ENCODE data around the gene STAG1.
A peak's percentile ranks its signal among the peaks of the same experiment; 100 is the strongest.
"Not testable (repeated sequence)": the region's sequence is repeated elsewhere in the genome, so short reads cannot be mapped to it uniquely, and the experiment has no call there.

Gene STAG1

GRCh38 chr3:136586580-136586979 is 165.6 kb downstream of the STAG1 start:
- DNase-seq (ENCODE audit: low read depth) = no peak

GRCh38 chr3:136584728-136585127 is 167.4 kb downstream of the STAG1 start:
- DNase-seq (ENCODE audit: low read depth) = peak; percentile 22

DNA sequence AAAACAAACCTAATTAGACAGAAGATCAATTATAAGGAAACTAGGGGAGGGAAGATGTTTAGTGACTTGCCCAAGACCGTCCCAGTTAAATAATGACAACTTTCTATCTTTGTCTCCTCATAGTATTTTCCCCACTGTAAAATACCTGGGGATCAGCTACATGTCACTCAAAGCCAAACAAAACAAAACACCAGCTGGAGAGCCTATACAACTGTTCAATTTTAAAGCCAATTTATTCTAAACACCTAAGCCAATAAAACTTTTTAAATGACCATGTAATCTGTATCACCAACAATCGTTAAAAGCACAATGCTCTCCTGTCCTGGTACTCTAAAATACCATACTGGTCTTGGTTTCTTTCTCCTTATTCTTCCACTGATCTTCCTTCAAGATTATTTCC is 168.4 kb downstream of the STAG1 start:
- DNase-seq (ENCODE audit: low read depth) = no peak

GRCh38 chr3:136577791-136578190 is 174.4 kb downstream of the STAG1 start:
- no peak for DNase-seq (ENCODE audit: low read depth)

GRCh38 chr3:136576279-136577009 is 175.7 kb downstream of the STAG1 start:
- DNase-seq (ENCODE audit: low read depth) = no peak

DNA sequence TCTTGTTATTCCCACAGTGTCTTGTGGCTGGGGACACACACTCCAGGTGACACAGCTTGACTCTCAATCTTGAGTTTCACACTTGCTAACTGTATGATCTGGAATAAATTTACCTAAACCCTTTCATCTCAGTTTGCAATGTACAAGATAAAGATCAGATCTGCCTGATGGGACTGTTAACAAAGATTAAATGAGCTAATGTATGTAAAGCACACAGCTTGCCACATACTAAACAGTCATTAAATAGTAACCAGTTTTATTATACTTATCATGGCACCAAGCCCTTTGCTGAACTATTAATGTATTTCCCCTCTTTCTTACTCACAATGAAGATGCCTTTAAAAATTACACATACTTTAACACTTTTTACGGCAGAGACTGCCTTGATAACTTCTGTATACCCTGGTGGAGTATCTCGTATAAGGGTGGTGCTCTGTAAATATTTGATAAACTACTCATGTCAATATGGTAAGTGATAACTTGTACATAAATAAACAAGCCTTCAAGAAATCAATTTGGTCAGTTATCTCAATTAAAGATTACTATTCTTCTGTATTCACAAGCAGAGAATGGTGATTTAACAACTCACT is 184.5 kb downstream of the STAG1 start:
- DNase-seq (ENCODE audit: low read depth) = no peak

GRCh38 chr3:136564962-136565361 is 187.2 kb downstream of the STAG1 start:
- not testable (repeated sequence) for DNase-seq (ENCODE audit: low read depth)

GRCh38 chr3:136562026-136562425 is 190.2 kb downstream of the STAG1 start:
- no peak for DNase-seq (ENCODE audit: low read depth)

DNA sequence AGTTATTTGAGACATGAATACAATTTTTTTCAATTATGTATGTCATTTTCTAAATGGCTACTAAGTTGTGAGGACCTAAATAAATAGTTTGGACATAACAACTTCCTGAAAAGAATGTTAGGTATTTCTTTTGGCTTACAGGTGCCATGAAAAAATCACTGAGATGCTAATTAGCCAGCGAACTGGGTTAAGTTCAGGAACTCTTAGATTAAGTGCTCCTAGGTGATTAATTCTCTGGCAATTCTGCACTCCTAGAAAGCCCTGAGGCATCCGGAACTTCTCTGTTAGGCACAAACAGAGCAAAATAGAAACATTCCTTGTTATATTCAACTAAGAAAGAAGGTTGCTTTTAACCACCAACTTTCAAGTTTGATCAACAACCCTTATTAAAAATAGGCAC is 192.3 kb downstream of the STAG1 start:
- peak; percentile 55 for DNase-seq (ENCODE audit: low read depth)

DNA sequence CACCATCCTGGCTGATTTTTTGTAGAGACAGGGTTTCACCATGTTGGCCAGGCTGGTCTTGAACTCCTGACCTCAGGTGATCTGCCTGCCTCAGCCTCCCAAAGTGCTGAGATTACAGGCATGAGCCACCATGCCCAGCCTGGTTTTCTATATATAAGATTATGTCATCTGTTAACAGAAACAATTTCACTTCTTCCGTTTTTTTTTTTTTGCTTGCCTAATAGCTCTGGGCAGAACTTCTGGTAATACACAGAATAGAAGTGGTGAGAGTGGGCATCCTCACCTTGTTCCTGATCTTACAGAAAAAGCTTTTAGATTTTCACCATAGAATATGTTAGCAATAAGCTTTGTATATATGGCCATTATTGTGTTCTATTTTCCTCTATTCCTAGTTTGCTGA is 202.7 kb downstream of the STAG1 start:
- not testable (repeated sequence) for DNase-seq (ENCODE audit: low read depth)

DNA sequence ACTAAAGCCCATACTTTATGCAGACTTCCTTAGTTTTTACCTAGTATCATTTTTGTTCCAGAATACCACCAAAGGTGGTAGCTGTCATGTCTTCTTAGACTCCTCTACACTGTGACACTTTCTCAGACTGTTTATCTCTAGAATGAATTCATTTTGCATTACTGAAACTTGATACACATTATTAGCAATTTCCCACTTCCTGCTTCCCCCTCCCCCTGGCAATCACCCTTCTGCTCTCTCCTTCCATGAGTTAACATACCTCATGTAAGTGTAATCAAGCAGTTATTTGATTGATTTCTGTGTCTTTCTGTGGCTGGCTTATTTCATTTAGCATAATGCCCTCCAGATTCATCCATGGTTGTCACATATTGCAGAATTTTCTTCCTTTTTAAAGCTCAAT is 204.9 kb downstream of the STAG1 start:
- DNase-seq (ENCODE audit: low read depth) = peak; percentile 67

- peak; percentile 17 for DNase-seq (ENCODE audit: low read depth)
These were observed 205.5 kb downstream of the STAG1 start for GRCh38 chr3:136546720-136547119.

- peak; percentile 28 for DNase-seq (ENCODE audit: low read depth)
These were observed 206.4 kb downstream of the STAG1 start for GRCh38 chr3:136545664-136546268.

DNA sequence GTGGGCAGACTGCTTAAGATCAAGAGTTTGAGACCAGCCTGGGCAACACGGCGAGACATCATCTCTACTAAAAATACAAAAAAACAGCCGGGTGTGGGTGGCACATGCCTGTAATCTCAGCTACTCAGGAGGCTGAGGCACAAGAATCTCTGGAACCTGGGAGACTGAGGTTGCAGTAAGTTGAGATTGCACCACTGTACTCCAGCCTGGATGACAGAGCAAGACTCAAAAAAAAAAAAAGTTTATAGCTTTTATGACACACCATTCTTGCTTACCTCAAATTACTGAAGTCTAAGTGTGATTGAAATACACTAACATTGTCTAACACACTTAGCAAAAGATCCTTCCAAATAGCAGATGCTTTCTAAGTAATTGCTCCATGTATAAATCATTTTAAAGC is 207.6 kb downstream of the STAG1 start:
- DNase-seq (ENCODE audit: low read depth) = peak; percentile 60

GRCh38 chr3:136543385-136543784 is 208.8 kb downstream of the STAG1 start:
- peak; percentile 41 for DNase-seq (ENCODE audit: low read depth)

DNA sequence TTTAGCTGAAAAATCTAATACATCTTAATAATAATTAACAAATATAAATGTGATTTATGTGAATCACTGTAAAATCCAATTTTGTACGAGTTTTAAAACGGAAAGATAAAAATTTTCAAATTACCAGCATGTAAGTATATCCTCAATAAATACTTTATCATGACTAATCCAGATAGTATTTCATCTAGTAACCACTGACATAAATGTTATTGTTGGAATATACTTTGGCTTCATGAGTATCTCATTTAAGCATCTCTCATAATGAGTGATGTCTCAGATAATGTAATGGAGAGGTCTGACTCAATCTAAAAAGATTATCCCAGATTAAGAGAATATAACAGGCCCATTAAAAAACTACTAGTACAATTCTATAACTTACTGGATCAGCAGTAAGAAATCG is 216.3 kb downstream of the STAG1 start:
- DNase-seq (ENCODE audit: low read depth) = peak; percentile 80

DNA sequence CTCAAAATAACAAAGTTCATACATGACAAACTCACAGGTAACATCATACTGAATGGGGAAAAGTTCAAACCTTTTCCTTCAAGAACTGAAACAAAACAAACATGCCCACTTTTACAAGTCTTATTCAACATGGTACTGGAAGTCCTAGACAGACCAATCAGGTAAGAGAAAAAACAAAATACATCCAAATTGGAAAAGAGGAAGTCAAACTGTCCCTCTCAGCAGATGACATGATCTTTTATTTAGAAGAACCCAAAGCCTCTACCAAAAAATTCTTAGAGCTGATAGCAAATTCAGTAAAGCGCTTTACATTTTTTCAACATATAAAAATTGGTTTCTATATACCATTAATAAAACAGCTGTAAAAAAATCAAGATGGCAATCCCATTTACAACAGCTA is 219.4 kb downstream of the STAG1 start:
- no peak for DNase-seq (ENCODE audit: low read depth)

DNA sequence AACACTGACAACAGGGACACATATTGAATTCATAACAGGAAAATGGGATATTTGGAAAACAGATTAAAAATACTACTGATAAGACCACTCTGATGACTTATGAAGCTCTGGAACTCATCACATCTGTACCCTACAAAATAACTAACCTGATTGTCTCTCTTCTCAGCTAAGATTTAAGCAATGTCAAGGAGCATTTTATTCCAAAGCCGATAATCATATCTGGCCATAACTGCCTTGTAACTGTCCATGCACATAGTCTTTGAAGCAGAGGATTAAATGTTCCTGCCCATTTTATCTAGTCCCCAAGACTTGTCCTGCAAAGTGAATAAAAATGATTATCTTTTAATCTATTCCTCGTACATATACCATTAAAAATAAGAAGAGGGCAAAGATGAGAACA is 234.1 kb downstream of the STAG1 start:
- no peak for DNase-seq (ENCODE audit: low read depth)

DNA sequence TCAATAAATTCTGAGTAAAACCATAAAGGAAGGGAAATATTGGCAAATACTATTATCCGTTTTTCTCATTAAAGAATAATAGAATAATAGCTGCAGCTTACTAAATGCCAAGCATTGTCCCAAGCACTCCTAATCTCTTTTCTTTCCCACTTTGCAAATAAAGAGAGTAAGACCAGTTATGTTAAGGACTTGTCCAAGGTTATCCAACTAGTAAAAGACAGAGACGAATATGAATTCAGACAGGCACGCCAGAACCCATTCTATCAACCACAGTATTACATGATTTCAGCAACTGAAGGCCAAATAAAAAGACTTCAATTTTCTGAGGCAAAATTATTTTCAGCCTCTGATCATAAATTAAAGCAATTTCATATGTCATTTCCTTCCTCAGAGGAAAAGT is 235.5 kb downstream of the STAG1 start:
- no peak for DNase-seq (ENCODE audit: low read depth)

DNA sequence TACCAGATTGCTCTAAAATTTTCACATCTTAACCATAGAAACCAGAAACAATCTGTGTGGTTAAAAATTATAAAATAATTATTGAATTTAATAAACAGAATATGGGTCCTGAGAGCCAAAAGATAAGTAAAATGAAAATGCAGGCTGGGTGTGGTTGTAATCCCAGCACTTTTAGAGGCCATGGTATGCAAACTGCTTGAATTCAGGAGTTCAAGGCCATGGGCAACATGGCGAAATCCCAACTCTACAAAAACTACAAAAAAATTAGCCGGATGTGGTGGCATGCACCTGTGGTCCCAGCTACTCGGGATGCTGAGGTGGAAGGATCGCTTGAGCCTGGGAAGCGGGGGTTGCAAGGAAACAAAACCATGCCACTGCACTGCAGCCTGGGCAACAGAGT is 236.1 kb downstream of the STAG1 start:
- DNase-seq (ENCODE audit: low read depth) = no peak

- DNase-seq (ENCODE audit: low read depth) = not testable (repeated sequence)
These were observed 237.6 kb downstream of the STAG1 start for GRCh38 chr3:136514533-136514932.

DNA sequence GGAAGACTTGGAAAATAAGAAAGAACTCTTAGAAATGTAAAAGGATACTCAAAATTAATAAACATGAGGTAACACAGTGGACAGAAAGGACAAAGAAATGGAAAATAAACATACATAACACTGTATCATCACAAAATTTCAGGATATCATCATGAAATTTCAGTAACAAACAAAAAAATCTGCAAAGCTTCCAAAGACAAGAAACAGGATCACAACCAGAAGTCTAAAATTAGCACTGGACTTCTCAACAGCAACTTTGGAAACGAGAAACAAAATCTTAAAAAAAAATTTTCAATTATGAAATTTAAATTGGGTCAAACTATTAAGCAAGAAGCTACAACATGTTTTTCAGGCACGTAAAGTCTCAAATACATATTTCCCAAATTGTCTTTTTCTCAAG is 238.8 kb downstream of the STAG1 start:
- no peak for DNase-seq (ENCODE audit: low read depth)

- peak; percentile 87 for DNase-seq (ENCODE audit: low read depth)
These were observed 239.8 kb downstream of the STAG1 start for GRCh38 chr3:136512381-136512780.

DNA sequence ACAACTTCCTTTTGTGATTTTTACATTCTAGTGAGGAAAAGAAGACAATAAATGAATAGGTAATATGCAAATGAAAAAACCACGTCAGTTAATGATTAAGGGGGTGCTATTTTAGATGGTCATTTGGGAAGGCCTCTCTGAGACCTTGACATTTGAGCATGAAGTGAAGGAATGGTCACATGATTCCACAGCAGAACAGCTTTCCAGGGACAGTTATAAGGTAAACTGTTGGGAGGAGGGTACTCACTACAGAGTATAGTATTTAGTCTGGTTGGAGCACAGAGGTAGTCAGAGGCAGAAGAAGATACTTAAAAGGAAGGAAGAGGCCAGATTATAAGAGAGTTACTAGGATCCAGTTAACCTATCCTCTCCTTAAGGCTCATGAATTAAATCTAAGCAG is 246.5 kb downstream of the STAG1 start:
- no peak for DNase-seq (ENCODE audit: low read depth)
